ENCODE results near the gene STPG4.
A peak's percentile ranks its signal among the peaks of the same experiment; 100 is the strongest.

STPG4 gene

DNA sequence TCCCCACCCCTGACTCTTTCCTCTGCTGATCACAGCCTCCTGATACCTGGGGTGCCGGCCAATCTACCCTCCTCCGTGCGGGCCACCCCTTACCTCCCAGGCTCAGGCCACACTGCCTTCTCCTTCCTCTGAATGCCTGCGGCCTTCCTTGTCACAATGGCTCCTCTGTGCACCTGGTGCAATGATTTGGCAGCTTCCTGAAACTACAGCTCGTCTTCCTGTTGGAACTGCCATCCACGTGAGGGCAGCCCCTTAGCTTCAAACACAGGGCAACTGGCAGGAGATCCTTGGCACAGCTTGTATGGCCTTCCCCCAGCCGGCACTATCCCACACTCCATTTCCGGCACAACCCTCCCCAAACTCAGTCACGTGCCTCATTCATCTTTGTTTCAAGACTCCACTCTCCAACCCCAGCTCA is 69.0 kb downstream of the STPG4 start:
- DNase-seq: no peak

DNA sequence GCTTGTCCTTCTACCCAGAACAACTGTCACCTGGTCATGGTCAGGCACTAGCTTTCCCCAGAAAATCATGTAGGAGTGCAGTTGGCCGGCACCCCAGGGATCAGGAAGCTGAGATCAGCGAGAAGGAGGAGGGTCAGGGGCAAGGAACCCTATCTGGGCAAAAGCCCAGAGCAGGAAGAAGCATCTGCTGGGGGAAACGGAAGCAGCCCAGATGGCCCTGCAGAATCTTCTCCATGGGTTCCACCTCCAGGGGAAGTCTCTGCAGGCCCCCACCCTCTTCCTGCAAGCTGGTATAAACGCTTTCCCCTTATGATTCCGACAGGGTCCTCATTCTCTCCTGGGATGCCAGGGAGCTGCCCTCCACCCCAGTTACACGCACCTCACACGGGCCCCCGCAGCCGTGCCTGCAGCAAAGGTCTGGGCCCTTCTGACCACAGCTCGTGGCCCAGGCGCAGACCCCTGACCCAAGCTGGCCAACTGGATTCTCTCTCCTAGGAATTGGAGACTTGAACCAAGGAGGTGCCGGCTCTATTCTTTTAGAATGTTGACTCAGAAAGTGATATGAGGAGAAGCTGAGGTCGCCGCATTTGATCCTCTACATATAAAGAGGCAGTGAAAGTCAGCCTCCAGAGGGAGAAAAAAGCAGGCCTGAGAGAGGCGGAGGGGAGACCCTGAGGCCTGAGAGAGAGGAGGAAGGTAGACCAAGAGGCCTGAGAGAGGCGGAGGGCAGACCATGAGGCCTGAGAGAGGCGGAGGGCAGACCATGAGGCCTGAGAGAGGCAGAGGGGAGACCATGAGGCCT is 71.0 kb downstream of the STPG4 start:
- no peak for DNase-seq

DNA sequence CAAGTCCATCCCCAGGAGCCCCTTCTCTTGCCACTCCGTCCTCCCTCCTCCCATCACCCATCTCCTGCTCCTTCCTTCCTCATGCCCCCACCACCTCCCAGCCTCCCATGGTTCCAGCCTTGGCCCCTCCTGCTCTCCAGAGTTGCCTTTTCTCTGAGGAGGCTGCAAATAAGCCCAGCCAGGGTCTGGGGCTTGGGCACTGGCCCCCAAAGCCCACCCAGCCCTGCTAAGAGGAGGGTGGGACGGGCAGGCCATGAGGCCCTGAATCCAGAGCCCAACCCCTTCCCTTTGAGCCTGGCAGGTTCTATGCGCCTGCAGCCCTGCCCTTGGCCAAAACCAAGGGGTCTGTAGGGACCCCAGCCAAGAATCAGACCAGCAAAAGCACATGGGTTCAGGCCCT is 71.6 kb downstream of the STPG4 start:
- DNase-seq: no peak

DNA sequence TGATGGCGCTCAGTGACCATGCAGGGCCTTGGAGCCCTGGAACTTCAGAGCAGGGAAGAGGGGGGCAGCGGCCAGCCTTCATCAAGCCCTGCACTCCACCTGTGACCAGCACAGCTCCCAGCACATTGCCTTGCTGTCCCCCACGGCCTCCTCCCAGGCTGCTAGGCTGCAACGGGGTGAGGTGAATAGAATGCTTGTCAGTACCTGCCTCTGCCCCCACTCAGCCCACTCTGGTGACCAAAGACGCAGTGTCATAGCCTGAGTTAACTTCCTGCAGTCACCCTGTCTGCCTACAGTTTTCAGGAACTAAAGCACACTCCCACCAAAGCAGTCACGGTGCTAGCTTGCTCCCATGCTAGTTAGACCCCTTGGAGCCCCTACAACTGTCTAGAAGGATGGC is 72.1 kb downstream of the STPG4 start:
- no peak for DNase-seq

DNA sequence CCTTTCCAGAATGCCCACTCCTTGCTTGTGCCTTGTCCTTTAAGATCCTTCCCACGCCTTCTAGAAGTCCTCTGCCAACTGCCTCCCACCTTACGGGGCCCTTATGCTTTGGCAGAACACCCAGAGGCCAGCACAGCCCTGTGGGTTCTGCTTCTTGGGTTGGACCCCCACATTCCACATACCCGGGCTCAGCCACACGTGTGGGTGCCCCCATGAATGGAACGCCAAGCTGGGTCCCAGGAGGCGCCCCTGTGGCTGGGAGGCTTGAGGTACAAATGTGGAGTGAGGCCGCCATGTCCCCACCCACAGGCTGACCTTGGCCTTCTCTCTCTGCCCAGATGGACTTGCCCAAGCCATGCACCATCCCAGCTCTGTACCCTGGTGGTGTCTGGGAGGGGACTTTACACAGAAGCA is 74.2 kb downstream of the STPG4 start:
- DNase-seq: no peak

DNA sequence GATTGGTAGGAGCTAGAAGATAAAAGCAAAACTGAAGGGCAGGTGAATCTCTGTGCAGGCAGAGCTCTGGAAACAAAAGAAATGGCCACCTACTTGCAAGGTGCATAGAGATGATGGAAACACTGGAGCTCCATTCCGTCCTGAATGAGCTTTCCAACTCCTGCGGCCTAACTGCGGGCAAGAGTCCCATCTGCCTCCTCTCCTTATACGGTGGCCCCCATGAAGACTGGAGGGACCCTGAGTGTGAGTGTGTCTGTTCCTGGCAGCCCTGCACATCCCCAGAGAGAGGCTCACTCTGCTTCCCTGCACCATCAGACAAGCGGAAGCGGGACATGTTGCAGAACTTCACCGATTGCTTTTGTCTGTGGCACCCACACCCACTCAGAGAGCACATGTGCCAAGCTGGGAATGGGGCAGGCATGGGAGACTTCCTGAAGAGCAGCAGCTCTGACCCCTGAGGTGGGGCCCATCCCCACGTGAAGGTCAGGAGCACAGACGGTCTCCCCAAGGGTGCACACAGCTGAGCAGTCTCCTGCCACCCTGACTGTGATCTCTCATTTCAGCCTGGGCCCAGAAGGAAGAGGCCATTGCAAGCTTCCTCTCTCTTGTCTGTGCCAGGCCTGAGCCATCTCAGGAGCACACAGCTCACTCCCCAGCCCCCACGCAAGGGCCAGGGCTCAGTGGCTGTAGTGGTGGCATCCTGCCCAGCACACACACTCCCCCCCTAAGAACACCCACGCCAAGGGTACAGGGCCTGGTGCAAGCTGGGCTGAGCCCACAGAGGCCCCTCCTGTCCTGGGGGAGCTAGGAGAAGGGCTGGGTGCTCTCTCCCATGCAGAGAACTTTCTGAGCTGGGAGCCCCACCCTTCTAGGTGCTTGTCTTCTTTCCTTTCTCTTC is 75.3 kb downstream of the STPG4 start:
- DNase-seq: no peak

DNA sequence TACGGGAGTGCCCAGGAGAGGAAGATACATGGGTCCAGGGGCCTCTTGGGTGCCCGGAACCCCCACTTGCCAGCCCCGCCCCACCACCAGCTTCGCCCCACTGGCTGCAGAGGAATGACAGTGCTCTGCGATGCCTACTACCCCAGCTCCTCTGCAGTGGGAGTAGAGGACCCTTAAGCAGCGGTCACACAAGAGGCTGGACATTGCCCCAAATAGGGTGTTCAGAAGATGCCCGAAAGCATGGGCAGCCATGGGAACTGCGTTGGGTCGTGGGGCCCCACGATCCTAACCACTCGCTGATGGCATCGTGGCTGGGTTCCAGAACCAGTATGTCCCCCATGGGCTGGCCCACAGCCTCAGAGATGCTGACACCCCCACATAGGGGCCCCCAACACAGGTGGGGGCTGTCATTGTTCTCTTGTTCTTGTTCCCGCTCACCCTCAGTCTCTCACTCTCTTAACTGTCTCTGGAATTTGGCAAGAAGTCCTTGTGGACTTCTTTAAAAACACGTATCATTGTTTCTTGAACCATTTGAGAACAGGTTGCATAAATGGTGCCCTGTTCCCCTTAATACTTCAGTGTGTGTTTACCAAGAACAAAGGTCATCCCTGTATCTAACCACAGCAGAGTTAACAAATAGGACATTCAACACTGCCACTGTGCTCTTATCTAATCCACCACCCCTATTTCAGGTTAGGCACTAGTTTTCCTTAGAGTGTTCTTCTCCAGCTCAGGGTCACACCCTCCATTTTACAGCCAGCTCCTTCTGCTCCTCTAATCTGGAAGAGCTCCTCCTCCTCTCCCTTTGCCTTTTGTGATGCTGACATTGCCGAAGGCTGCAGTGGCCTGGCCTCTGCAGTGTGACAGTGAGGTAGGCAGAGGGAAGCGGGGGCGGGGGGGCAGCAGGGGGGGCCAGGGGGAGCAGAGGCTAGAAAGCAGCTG is 76.3 kb downstream of the STPG4 start:
- DNase-seq: no peak

DNA sequence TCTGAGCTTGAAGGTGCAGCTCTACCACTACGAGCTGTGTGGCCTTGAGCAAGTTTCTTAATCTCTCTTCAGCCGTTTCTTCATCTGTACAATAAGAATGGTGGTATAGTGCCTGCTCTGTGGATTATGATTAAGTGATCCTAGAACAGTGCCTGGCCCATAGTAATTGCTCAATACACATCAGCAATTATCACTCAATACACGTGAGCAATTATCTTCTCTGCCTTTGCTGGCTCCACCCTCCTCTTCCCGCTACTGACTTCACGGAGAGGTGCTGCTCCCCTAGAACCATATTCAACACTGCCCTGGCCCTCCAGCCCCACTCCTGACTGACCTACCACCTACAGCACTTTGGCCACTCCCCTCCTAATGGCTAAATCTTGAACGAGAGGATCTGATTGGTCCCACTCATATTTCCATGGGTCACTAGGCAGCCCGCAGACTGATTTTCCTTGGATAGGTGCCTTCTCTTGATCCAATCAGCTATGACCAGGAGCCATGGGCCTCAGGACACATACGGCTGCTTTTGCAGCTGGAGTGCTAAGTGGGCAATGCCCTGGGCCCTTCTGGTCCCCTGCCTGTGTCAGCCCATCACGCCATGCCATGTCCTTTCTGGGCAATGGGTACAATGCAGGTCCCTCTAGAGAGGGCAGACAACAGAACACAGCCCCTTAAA is 77.5 kb downstream of the STPG4 start:
- DNase-seq: no peak

DNA sequence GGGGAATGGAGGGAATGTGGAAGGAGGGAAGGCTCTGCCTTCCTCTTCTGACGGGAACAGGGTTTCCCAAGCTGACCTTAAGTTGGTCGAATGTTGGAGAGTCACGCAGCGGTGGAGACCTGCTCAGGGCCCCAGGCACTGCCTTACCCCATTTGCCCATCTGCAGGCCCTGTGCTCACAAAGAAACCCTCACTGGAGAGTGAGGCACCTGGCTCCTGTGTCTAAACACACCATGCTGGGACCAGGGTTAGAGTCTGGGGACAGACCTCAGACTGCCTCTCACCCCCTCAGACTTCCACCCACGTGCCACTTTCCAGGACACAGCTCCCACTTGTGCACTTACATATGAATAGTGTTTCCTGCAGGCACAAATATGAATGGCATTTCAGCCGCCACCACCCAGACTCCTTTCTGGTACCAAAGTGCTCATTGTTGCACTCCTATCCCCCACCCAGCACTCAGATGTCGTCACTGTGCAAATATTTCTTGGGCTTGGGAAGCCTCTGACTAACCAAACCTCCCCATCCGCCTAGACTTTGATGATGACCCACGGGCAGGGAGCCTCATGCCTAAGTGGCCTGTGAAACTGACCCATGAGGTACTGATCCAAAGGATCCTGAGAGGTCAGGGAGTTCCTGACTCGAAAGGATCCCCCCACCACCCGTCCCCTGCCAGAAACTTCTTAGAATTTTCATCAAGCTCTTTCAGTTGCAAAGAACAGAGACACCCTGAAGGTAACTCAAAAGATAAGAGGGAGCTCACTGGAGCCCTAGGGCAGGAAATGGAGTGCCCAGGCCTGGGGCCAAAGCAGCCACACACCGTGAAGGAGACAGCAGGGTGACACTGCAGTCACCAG is 78.3 kb downstream of the STPG4 start:
- no peak for DNase-seq

DNA sequence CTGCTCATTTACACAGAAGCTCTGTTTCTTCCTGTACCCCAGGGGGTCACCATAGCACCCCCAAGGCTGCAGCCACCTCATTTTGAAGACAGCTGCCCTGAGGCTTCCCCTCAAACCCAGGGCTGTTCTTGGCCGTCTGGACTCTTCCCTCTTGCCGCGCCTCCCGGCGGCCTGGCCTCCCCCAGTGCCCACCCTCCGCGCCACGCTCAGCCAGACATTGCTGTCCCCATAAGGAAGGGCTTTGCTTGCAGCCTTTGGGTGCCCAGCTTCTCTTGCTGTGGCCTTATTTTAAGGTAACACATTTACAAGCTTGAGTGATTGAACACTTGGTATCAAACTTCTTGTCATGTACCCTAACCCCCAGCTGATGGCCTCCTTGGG is 79.0 kb downstream of the STPG4 start:
- no peak for DNase-seq

DNA sequence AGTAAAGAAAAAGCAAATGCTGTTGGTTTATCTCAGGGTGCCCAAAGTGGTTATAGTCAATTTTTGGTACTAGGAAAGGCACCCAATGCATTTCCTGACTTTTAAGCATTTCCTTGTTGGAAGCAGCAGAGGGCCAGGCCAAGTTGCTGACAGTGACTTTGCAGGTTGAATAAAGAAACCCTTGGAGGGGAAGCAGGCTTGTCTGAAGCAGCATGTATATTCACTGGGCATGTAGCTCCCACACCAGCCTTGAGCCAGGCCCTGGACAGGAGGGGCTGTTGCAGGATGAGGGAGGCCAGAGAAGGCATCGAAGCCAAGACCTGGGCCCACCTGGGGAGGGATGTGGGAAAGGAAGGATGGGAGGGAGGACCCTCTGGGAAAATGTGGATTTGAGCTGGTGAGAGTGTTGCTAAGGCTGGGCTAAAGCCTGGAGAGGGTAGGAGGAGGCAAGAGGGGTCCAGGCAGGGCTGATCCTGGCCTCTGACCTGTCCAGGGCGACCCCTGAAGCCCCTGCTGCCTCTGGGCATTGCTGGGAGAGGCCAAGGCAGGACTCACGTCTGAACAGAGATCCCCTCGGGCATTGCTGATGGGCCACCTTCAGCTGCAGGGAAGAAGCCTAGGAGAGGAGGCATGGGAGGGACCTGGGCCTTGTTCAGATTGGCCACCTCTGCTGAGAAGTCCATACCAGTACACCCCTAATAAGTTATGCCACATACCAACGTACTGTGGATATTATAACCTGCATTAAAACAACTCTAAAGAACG is 79.6 kb downstream of the STPG4 start:
- DNase-seq: no peak

DNA sequence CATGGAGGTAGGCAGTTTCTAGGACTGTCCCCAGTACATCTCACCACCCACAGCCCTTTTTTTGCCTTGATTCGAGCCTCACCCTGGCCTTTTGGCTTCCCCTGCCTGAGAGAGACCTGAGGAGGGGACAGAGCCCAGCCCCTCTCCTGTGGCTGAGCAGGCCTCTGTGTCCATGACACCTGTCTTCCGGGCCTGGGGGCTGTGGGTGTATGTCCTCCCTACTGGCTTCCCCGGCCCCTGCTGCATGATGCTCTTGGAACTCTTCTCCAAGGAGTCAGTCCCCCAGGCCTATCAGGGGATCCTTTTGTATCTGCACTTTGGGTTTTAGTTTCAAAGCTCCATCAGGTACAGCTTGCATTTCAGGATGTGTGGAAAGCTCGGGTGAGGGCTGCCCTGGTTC is 80.4 kb downstream of the STPG4 start:
- no peak for DNase-seq

DNA sequence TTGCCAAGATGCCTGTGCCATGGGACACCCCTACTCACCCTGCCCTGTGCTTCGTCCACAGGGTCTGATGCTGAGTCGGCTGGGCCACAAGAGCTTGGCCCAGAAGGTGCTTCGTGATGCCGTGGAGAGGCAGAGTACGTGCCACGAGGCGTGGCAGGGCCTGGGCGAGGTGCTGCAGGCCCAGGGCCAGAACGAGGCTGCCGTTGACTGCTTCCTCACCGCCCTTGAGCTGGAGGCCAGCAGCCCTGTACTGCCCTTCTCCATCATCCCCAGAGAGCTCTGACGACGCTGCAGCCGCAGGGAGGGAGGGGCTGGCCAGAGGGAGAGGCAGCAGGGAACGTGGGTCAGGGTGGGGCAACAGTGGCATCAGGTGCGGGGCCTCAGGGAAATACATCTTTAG is 81.5 kb downstream of the STPG4 start:
- no peak for DNase-seq

DNA sequence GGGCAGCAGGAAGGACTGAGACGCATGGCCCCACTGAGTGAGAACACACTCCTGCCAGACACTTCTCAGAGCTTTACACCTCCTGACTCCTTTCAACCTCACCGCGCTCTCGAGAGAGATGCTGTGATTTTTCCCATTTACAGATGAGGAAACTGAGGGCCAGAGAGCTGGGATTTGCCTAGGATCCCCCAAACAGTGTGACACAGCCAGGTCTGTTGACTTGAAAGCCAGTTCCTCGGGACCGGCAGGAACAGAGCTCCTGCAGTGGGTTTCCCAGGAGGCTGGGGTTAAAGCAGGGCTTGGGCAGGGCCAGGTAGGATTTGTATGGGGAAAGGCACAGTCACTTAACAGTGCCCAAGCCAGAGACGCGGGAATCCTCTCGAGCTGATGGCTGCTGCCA is 81.9 kb downstream of the STPG4 start:
- DNase-seq: no peak

DNA sequence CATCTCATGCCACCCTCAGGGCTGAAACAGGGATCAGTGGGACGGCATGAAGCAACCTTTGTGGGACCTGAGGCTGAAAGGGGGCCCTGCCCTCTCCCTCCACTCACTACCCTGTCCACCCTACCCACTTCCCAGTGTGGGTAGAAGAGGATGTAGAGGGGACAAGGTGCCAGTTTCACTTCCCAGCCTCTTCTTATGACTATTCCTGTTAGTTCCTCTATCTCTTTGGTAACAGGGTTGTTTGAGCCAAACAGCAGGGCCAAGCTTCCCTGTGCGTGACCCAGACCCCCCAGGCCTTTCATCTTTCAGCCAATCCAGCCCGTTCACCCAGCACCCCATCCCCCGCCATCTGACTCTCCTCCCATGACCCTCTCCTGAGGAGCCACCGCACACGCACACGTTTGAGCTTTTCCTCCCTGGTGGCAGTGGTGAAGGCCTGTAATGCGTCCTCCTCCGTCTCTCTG is 82.3 kb downstream of the STPG4 start:
- no peak for DNase-seq

DNA sequence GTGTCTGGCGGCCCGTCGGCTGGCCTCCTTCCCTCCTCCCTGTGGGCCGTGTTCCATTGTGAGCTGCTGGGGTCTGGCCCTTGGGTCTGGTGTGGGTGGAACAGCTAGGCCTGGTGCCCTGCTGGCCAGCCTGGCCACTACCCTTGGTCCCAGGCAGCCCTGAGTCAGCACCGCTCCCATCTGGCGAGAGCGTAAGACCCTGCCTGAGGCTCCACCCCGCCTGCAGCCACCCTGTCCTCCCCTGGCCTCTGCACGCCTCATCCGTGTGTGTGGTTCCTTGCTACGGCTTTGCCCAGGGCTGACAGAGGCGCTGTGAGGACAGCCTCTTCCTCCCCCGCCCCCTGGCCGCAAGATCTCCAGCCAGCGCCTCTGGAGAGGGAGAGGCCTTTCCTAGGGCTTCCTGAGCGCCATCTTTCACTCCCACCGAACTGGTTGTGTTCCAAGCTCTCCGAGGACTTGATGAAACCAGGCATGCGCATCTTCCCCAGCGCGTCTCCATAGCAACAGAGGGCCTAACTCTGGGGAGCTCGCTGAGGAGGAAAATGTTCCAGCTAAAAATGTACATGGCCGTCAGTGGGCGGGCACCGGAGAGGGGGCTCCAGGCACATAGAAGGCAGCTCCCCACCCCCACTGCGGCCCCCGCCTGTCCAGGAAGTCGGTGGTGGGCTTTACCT is 83.0 kb downstream of the STPG4 start:
- no peak for DNase-seq

DNA sequence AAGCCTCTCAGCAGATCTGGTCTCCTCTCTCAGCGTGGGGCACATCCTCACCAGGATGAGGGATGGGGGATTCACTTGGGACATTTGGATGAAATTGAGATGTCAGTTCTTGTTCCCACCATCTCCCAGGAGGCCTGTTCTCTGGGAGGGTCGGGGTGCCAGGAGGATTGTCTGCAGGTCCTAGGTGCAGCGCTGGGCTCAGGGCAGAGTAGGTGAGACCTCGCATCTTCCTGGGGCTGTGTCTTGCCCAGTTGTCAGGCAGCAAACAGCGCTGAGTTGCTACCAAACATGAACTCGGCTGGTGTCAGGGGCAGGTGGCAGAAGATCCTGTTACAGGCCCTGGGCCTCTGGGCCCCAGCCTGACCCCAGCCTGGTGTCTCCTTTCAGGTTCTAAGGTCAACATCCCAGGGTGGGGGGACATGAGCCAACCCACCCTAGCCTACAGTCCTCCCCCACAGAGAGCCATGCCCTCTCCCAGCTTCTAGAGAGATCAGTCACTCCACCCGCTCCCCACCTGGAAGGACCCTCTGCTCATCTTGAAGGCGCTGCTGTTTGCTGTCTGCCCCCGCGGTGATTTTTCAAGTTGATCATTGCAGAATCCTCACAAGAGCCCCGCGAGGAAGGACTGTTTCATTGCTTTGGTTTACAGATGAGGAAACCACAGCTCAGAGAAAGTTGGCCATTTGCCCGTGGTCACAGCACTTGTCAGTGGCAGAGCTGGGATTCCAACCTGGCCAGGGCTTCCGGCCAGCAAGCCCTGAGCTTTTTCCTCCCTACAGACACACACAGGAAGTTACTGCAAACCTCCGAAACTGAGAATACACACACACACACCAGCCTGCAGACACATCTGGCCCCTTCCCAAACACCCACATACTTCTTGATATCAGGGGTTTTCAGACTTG is 83.9 kb downstream of the STPG4 start:
- DNase-seq: peak; percentile 56

DNA sequence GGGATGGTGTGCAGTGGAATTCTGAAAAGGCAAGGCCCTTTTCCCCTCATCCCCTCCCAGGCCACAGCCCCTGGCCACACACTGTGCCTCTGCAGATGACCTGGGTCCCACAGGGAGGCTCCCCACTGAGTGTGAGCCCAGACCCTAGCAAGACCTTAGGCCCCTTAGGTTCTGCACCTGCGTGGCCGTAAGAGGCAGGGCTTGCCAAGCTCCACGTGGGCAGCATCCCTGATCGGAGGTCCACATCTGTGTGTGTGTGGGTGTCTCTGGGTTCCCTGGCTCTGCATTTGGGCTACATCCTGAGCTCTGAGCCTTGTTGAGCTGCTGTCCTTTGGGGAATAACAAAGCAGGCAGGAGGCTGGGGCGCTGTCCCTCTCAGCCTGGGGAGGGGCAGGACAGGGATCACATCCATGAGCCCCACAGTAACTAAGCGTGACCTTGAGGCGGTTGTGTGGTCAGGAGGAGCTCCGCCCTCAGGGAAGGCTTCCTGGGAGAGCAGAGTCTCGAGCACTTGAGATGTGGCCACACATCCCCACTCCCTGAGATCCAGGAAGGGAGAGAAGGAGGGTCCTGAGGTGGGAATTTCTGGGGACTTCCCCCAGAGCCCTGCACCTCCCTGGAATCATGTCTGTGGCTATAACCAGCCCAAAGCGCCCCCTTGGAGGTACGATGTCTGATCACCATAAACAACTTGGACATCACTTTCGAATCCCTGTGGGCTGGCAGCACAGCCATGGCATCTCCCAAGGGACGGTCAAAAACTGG is 84.8 kb downstream of the STPG4 start:
- DNase-seq: no peak

Data from CD4-positive, alpha-beta T cell treated with Interleukin-6 for 4 hours (primary cell).